HG03103 (cell line): ENCODE measurements around the gene PRSS22.

Experiments
- ATAC-seq: cut with Tn5 transposase; IDR thresholded peaks from one replicate; pipeline ENCODE4 v1.9.1; 2021; ENCODE audit warnings: low read depth; ENCODE audit not compliant: unreplicated experiment

PRSS22 gene

DNA sequence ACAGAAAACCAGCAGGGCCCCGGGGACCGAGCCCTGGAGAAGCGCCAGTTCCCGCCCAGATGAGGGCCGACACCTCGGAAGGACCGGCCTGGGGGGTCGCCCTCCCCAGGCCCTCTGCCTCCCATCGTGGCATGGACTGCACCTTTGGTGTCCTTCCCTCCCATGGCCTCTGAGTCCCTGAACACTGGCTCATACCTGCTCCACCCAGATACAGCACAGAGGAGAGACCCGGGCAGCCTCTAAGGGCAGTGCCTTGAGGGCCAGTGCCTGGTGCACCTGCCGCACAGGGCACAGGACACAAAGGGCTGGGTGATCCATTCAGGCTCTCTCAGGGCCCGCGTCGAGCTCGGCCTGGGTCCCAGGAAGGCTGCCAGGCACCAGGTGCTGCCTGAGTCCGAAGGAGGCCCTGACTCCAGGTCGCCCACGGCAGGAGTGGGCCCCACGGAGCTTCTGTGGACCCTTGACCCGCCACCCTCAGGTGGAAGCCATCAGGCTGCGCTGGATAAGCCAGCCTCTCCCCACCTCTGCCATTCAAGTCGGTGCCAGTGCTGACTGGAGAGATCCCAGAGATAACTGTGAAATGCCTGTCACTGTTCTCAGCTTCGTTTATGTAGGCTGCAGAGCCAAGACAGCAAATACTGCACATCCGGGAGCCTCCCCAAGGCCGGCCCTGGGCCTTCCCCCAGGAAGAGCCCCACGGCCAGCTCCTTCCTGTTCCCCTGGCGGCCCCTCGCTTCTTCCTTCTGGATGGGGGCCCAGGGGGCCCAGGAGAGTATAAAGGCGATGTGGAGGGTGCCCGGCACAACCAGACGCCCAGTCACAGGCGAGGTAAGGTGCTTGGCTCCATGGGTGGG is 28.2 kb downstream of the PRSS22 start, which contains the start of gene ZG16B:
Gene ZG16B, plus strand, starts transcription at position 803 of the 854 bp plus-strand sequence. CDS start 139 bp downstream, outside the sequence.
- ATAC-seq: no peak

GRCh38 chr16:2828876-2829430 is 29.0 kb downstream of the PRSS22 start:
- no peak for ATAC-seq

GRCh38 chr16:2828521-2828840 is 29.5 kb downstream of the PRSS22 start:
- ATAC-seq: no peak

DNA sequence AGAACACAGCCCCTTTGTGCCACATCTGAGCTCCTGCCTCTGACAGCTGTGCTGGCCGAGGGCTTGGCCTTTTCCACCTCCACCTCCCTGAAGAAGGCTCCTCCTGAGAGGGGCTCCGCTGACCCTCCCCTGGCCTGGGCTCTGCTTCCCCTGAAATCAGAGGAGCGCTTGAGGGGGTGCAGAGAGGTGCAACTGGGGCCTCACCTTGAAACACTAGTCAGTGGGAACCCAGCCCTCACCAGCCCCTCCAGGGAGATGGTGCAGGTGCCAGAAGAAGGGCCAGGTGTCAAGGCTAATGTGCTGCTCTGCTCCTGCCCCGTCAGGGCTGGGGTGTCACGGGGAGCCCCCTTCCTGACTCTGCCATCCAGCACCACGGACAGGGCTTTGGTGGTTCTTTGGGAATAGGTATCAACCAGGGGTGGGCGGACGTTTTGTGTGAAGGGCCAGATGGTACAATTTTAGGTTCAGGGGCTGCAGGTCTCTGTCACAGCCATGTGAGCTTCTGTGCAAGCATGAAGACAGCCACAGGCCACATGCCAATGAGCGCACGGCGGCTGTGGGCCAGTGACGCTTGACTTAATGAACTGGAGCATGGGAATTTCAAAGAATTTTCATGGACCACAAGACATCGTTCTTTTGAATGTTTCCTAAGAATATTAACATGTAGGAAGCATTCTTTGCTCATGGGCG is 30.0 kb downstream of the PRSS22 start:
- ATAC-seq: no peak

DNA sequence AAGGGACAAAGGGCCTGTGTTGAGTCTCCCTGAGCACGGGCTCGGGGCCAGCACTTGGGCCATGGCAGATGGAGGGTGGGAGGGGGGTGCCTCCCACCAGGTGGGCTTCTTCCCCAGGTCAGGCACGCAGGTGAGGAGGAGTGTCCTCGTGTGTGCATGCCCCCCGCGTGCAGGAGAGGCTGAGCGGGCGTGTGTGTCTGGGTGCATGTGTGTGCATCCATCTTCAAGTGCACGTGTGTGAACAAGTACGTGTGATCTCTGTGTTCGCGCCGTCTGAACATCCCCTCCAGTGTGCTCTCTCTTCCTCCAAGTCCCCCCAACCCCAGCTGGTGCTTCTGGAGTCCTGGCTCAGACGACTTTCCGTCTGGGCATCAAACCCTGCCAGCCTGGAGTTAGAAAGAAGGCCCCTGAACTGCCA is 30.6 kb downstream of the PRSS22 start:
- ATAC-seq: no peak

DNA sequence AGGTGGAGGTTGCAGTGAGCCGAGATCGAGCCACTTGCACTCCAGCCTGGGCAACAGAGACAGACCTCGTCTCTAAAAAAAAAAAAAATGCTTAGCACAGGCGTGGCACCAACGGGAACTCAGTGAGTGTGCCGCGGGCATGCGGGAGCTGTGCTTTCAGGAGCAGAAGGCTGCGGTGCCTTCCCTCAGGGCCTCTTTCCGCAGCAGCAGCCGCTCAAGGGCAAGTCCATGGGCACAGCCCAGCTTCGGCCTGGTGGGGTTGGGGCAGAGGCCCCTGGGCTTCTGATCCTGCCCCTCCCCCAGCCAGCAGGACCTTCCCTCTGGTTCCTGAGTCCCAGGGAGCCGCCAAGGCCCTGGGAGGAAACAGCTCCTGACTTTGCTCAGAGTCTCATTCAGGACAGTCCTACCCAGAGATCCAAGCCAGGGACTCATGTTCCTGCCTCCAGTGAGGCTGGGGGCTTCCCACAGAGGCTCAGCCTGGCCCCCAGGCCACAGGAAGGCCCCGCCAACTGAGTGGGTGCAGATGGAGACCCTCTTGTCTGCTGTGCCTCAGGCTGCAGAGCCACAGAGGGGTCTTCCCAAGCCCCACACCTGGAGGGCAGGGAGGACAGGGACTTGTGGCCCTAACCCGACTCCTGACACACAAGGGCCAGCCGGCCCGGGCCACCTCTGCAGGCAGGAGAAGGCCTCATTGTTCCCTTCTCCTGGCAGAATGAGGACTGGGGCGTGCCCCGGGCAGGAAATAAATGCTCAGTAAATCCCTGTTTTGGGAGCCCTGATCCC is 31.2 kb downstream of the PRSS22 start:
- ATAC-seq: no peak

DNA sequence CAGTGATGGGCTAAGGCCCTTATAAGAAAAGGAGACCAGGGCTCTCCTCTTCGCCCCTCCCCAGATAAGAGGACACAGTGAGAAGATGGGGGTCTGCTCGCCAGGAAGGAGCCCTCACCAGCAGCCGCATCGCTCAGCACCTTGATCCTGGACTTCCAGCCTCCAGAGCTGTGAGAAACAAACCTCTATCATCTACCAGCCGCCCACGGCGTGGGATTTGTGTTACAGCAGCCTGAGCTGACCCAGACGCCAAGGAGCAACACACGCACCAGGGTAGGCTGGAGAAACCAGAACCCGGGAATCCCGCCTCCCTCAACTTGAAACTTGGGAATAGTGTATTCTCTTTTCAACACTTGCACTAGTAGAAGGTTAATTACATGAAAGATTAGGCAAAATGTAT is 32.1 kb downstream of the PRSS22 start:
- ATAC-seq: no peak

- ATAC-seq: no peak
Observed at GRCh38 chr16:2825049-2825742, 32.8 kb downstream of the PRSS22 start.

GRCh38 chr16:2824626-2825025 is 33.3 kb downstream of the PRSS22 start:
- no peak for ATAC-seq

DNA sequence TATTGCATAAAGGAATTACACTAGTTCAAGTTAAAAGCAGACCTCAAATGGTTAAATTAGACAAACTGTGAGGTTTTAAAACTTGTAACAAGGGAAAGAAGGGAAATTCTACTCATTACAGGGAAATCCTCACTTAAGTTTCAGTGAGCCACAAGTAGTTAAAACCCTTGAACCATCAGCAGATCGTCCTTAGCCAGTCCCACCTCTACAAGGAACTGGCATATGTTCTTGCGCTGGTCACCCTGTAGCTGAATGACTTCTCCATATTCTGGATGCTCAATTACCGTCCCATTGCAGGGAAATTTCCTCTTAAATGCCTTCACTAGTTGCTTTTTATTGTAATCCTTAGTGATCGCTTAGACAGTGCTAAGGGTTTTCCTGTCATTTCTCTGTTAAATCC is 35.5 kb downstream of the PRSS22 start:
- no peak for ATAC-seq

DNA sequence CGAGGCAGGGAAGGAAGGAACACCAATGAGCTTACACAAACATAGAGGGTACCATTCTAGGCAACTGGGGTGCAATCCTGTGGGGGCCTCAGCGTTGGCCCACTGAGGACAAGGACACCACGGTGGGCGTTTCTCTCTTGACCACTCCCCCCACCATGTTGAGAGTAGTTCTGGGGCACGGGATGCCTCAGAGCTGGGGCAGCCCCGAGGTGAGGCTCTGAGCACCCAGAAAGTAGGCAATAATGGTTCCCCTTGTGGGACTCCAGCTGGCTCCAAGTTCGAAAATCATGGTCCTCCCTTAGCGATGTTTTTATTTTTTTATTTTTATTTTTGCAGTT is 35.8 kb downstream of the PRSS22 start:
- no peak for ATAC-seq

GRCh38 chr16:2821487-2822157 is 36.3 kb downstream of the PRSS22 start:
- no peak for ATAC-seq

GRCh38 chr16:2820836-2821486 is 37.0 kb downstream of the PRSS22 start:
- no peak for ATAC-seq

DNA sequence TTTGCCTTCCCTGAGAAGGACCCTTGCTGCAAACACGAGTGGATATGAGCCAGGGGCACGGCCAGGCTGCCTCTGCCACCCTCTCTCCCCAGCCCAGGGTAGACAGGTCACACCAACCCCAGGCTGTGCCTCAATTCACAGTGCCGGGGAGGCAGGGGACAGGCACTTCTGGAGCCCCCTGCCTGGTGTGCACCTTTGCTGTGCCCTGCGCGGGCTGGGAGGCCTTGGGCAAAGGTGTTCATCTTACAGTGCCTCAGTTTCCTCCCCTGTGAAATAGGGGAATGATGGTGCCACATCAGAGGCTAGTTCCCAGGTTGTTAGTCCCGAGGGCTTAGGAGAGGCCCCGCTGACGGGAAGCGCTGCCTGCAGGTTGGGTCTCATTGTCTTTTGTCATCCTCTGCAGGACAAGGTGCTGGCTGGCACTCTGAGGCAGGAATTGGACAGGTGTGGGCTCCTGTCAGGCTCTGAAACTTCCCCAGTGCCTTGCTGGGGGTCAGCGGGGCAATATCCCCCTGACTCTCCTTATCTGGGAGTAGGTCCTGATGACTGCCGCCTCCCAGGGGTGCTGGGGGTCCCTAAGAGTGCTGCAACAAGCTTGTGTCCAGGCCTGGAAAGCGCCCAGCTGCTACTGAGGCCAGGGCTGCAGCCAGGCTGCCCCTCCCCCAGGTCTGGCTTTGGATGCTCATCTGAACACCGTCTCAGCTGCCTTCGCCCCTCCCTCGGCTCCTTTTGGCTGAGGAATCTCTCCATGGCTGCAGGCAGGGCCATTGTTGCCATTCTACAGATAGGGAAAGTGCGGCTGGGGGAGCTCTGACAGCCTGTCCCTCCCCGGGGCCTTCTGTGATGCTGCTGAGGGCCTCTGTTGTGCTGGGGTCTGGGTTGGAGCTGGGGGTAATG is 37.8 kb downstream of the PRSS22 start:
- no peak for ATAC-seq

- no peak for ATAC-seq
Observed at GRCh38 chr16:2819179-2819938, 38.6 kb downstream of the PRSS22 start.

DNA sequence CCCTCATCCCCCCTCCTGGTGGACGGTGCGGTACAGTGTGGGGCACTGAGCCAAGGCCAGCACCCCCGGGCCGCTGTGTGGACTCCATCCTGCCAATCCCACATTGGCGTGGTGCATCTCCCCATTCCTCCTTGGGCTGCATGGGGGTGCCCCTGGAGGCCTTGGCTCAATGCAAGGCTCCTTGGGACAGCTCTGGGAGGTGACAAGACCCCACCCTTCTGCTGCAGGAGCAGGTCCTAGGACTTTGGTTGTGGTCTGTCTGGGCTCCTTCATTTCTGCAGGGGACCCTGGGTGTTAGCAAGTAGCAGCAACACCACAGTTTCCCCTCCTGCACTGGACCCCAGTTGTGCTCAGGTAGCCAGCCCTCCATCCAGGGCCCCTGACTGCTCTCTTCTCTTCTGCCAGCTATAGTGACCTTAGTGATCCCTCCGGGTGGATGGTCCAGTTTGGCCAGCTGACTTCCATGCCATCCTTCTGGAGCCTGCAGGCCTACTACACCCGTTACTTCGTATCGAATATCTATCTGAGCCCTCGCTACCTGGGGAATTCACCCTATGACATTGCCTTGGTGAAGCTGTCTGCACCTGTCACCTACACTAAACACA is 39.6 kb downstream of the PRSS22 start:
- ATAC-seq: no peak
